ENCODE results near the gene WSCD2.

WSCD2 gene

DNA sequence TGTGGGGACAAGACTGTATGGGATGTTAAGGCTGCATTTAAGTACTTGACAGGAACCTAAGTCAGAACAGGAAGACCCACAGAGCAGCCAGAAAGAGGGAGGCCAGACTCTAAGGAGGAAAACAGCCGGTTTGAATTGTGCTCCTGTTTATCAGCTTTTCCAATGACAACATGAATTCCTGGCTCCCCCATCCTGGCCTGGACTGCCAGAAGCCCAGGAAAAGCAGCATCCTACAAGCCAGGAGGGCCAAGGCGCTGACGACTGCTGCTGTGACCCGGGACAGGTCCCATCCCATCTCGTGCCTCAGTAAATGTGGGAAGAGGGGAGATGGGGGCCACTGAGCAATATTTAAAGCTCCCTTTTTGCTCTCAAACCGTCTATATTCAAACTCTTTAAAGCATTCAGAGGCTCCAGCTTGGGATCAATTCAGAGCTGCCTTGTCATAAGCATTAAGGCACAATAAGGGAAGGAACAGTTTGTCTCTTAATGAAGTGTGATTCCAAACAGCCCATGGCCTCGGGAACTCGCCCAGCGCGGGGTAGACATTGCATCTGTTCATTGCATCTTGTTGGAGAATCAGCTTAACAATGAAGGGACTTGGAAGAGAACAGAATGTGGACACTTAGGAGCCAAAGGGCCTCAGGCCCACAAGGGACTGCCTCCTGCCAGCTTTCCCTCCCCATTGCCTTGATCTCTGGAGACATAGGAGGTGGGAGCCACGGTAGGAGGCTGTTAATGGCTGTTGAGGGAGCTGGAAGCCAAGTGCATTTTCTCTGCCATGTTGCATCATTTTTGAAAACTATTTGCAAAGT, 160.5 kb downstream of the WSCD2 start:
- FAIRE-seq (no peak), DNase-seq (ENCODE audit: insufficient read length, low spot score) (no peak)

DNA sequence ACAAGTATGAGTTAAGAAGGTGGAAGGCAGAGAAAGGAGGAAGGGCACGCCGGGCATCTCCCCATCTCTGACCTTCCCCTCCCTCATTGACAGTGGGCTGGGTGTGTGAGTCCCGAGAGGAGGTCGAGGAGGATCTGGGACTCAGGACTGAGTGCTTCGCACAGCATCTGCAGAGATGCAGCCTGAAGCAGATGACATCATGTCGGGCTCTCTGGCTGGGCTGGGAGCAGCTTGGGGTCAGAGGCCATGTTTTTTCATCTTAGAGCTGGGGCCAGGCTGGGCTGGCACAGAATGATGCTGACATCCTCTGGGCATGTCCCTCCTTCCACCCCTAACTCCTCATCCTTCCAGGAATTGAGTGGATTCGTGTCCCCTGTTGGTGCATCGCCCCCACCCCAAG, 166.6 kb downstream of the WSCD2 start:
- no peak for FAIRE-seq

DNA sequence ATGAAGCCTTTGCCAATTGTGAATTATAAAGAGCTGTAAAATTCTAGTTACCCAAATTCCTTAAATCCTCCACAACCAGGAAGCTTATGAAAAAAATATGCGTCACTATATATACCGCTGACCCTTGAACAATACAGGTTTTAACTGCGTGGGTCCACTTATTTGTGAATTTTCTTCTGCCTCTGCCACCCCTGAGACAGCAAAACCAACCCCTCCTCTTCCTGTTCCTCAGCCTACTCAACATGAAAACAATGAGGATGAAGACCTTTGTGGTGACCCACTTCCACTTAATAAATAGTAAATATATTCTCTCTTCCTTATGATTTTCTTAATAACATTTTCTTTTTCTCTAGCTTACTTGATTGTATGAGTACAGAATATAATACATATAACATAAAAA, 167.9 kb downstream of the WSCD2 start:
- DNase-seq (ENCODE audit: insufficient read length, low spot score), result no peak
- FAIRE-seq, result no peak

More for the DNA sequence above, 166.6 kb downstream of the WSCD2 start:
- no peak for DNase-seq (ENCODE audit: insufficient read length, low spot score)

DNA sequence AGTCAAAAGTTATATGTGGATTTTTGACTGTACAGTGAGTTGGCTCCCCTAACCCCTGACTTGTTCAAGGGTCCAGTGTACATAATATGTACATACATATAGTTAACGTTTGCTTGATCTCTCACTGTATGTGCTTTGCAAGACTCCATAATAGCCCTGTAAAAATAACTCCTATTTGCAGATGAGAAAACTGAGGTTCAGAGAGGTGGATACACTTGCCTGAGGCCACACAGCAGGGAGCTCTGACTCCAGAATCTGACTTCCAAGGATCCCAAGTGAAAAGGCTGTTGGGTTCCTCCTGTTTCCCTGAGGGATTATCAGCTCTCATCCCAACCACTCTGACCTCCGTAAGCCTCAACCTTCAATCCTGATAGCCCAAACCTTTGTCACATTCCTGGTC, 168.3 kb downstream of the WSCD2 start:
- DNase-seq (ENCODE audit: insufficient read length, low spot score) (no peak), FAIRE-seq (no peak)

DNA sequence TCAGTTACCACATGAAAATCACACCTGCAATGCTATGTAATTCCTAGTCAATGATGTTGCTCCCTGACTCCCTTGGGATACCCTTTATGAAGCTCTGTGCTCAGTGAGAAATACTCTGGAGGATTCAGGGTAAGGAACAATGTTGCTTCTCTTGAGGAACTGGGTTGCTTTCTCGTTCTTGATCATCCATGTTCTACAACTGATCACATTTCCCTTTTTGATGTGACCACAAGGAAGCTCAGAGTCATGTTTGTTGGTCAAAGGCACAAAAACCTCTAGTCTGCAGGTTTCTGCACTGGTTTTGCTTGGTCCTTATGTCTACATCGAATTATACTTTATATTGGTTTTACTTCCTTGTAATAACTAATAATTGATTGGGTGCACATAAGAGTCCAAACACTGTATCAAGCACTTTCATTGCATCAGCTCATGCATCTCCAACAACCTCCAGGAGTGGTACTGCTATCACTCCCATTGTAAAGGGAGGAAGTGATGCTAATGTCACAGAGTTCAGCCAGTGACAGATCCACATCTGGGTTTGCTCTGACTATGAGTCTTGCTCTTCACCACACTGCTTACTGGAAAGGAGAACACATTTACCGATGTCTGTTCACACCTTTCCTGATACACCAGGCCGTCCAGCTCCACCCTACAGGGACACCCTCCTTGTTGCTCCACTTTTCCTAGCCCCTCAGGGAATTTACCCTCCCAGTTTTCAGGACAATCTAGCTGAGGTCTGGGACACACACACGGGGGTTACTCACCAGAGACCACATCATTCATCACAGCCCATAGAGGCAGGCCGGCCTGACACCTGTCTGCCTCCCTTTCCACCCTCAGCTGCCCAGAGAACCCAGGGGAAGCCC, 169.0 kb downstream of the WSCD2 start:
- FAIRE-seq (no peak), DNase-seq (ENCODE audit: insufficient read length, low spot score) (no peak)

DNA sequence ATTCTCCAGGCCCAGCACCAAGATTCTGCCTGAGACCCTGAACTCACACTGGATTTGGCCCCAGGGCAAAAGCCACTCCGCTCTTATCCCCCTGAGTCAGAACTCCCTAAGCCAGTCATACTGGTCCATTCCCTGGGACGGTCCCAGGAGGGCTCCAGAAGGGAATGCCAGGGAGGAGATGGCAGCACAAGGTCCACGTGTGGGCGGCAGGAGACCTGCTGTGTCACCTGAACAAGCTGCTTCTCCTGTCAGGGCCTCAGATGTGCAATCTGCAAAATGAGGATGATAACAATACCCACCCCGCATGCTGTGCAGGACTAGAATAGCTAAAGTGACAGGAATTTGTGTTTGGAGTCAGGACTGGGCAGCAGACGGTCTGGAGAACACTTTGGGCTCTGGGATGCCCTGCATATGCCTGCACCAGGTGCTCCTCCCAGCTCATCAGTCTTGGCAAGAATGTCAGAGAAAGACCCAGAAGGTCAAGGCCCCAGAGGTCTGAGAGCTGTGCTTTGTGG, 169.7 kb downstream of the WSCD2 start:
- FAIRE-seq (no peak), DNase-seq (ENCODE audit: insufficient read length, low spot score) (no peak)

DNA sequence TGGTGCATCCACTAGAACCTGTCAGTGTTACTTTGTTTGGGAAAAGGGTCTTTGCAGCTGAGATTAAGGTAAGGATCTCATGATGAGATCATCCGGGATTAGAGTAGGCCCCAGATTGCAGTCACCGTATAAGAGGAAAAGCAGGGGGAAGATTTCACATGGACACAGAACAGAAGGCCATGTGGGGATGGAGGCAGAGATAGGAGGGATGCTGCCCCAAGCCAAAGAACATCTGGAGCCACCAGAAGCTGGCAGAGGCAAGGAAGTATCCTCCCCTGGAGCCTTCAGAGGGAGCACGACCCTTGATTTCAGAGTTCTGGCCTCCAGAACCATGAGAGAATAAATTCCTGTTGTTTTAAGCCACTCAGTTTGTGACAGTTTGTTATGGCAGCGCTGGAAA, 170.4 kb downstream of the WSCD2 start:
- no peak for FAIRE-seq
- no peak for DNase-seq (ENCODE audit: insufficient read length, low spot score)
